ENCODE data around the gene CH25H. TPM values are rescaled to one million over a fixed set of nuclear protein-coding genes. Genes with fewer than 3 reads are reported as not detected.
A peak's percentile ranks its signal among the peaks of the same experiment; 100 is the strongest.

Gene CH25H
- total RNA-seq, 2 donors from 2014 or later: 0.93 to 2.3 TPM

DNA sequence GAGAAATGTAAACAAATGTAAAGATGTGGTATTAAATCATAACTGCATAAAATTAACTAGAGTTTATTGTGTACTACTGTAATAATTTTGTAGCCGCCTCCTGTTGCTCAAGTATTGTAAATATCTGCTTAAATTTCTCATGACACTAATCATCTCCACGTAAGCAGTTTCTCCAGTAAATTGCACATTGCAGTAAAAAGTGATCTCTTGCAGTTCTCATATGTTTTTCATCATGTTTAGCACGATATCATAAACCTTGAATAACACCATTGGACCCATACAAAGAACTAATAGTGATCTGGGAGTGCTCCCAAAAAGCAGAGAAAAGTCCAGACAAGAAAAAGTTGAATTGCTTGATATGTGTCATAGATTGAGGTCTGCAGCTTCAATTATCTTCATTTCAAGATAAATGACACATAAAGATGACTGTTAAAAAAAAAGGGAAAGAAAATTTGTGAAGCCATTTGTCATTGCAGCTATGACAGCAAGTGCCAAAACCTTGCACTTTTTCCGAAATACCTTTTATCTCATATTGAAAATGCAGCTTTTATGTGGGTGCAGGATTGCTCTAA is 29.2 kb upstream of the CH25H start:
- intact Hi-C loops (cut with DNase I): no loop called here
- no peak for DNase-seq (ENCODE audit: low spot score)

DNA sequence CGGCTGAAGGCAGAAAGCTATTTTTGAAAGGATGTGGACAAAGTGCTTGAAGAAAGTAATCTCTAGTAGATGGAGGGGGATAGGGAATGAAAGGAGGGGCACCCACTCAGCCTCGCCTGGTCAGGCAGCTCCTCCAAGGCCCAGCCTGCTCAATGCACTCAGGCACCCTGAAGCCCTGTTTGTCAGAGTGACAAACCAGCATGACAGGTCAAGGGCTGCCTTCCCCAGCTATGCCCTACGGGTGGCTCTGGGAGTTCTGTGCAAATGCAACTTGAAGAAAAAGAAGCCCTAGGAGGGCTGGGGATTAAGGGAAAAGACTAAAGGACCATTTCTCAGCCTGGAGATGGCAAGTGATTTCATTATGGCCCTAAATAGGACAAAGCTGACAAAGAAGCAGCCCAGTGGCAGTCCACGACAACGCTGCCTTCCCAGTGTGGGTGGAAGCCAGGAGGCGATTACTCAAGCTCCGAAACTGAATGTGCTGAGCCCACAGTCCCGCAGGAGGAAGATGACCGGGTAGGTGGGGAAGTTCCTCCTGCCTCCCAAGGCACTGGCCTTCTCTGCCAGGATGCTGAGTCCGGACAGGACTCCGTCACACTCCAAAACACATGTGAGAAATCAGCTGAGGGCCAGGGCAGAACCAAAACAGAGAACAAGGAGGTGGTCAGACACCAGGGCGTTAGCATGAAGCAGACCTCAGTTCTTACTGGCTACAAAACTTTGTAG is 28.1 kb upstream of the CH25H start:
- intact Hi-C loops (cut with DNase I): no loop called here
- DNase-seq (ENCODE audit: low spot score): peak; percentile 88

- DNase-seq (ENCODE audit: low spot score): no peak
- intact Hi-C loops (cut with DNase I): no loop called here
Measured at GRCh38 chr10:89233033-89233432, 25.9 kb upstream of the CH25H start.

DNA sequence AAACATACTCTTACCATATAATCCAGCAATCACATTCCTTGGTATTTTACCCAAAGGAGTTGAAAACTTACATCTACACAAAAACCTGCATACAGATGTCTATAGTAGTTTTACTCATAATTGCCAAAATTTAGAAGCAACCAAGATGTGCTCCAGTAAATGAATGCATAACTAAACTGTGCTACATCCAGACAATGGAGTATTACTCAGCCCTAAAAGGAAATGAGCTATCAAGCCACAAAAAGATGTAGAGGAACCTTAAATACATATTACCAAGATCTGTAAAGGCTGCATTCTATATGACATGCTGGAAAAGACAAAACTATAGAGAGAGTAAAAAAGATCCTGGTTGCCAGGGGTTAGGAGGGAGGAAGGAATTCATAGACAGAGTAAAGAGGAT is 21.8 kb upstream of the CH25H start:
- intact Hi-C loops (cut with DNase I): loop anchor here in 1 of 2 donors (10.0 kb wide), 1 partner anchor 394 kb away; no protein-coding TSS in a partner anchor
- no peak for DNase-seq (ENCODE audit: low spot score)

GRCh38 chr10:89228146-89228545 is 21.0 kb upstream of the CH25H start:
- no peak for DNase-seq (ENCODE audit: low spot score)
- intact Hi-C loops (cut with DNase I): loop anchor here in 1 of 2 donors (10.0 kb wide), 1 partner anchor 393 kb away; no protein-coding TSS in a partner anchor

GRCh38 chr10:89226891-89227290 is 19.8 kb upstream of the CH25H start:
- intact Hi-C loops (cut with DNase I): loop anchor here in 1 of 2 donors (10.0 kb wide), 1 partner anchor 392 kb away; no protein-coding TSS in a partner anchor
- no peak for DNase-seq (ENCODE audit: low spot score)

DNA sequence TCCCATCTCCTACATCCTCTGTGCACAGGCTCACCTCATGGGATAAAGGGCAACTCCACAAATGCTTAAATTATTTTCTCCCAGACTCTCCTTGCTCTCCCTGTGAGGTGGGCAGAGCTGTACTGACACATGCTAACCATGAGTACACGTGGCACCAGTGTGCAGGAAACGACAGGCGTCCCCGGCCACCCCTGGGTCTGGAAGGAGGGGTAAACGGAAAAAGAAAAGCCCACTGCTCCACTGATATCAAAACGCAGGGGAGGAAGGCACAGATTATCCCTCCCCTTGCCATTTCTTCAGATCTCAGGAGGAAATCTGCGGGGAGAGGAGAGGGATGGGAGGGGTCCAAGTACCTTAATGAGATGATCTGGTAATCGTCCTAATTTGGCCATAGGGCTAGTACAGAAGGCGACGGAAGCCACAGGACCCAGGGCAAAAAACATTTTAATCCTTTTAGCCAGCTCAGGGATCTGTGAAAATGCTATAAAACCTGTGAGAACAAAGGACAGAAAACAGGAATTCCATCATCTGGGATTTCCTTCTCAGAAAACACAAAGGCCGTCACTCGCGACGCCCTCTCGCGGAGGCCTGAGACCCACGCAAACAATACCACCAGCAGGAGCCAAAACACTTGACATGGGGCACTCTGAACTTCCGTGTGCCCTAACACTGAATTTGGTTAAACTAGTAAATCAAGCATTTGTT is 17.8 kb upstream of the CH25H start:
- DNase-seq (ENCODE audit: low spot score): no peak

GRCh38 chr10:89221919-89222318 is 14.8 kb upstream of the CH25H start:
- intact Hi-C loops (cut with DNase I): loop anchor here in 1 of 2 donors (10.0 kb wide), 1 partner anchor 387 kb away; no protein-coding TSS in a partner anchor
- DNase-seq (ENCODE audit: low spot score): no peak

More for the DNA sequence above, 17.8 kb upstream of the CH25H start:
- intact Hi-C loops (cut with DNase I): loop anchor here in 1 of 2 donors (10.0 kb wide), 1 partner anchor 390 kb away; no protein-coding TSS in a partner anchor

DNA sequence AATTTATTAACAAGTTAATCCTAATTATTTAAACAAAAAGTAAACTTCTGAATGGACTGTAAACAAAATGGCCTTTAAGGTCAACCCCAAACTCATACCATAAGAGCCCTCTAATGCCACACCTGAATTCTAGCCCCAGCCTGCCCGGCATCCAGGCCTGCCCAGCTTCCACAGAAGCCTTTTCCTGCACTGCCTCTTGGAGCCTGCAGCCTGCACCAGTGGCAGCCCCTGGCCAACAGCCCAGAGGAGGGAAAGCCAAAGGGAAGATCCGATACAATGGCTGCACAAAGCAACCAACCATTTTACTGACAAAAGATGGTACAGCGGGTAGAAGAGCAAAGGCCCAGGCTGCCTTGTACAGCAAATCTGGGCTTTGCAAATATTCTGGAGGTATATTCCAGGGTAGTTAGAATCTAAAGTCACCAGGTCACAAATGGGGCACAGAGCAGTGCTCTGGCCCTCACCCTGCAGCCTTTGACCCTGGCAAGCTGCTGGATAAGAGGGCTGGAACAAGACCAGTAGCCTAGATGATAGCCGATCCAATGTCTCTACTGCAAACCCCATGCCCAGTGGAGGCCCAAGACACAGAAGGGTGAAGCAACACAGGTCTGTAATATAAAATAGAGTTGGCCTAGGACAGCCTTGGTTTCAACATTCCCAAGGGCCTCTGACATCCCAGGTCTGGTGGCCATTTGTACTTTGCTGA is 12.5 kb upstream of the CH25H start:
- DNase-seq (ENCODE audit: low spot score): no peak
- intact Hi-C loops (cut with DNase I): loop anchor here (5.0 to 10.0 kb wide), 3 partner anchors 275 to 385 kb away; no protein-coding TSS in a partner anchor

DNA sequence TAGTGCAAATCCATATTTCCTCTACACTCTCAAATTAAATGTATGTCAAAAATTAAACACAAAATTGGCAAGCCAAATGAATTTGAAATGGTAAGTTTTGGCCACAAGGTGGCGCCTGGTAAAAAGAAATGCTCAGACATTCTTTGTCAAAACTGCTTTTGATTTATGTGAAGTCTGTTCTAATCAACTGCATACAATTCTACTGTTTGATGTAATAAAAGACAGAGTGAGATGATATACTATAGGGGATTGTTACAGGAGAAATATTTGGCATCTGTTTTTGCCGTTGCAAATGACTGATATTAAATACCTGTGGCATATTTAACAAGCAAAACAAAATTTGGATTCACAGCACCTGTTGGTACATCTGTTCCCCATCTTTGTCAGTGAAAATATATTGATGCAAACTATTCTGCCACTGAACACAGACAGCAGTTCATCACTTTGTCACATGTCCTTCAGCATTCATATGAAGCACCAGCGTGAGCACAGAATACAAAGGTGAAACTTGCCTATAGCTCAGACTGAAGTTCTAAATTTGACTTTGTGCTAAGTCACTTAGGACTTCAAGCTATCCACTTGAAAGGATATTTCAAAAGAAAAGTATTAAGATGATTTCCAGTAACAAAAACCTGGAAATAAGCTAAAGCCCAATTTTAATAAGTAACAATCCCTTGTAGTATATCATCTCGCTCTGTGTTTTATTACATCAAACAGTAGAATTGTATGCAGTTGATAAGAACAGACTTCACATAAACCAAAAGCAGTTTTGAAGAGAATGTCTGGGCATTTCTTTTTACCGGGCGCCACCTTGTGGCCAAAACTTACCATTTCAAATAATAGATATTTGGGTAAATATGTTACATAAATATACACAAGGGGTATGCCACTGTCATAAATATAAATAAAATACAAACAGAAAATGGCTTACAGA is 10.2 kb upstream of the CH25H start:
- intact Hi-C loops (cut with DNase I): loop anchor here (5.0 to 10.0 kb wide), 2 partner anchors 273 to 380 kb away; no protein-coding TSS in a partner anchor
- no peak for DNase-seq (ENCODE audit: low spot score)

- intact Hi-C loops (cut with DNase I): loop anchor here (5.0 to 10.0 kb wide), 2 partner anchors 271 to 379 kb away; no protein-coding TSS in a partner anchor
- no peak for DNase-seq (ENCODE audit: low spot score)
Measured at GRCh38 chr10:89216056-89216455, 8.9 kb upstream of the CH25H start.

DNA sequence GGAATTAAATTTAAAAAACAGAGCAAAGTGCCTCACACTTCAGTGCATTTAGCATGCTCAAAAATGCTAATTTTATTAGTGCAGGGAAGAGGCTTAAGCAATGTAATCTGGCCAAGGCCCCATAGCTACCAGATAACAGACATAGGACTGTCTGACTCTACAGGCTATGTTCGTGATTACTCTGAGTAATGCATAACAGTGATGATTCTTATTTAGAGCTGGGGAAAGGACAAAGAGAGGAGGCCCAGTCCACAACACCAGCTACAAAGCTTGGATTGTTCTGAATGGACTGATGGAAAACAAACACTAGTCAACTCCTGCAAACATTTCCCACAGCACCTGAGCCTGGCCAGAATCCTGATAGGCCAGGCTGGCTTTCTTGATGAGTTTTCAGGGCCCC is 8.4 kb upstream of the CH25H start:
- DNase-seq (ENCODE audit: low spot score): no peak
- intact Hi-C loops (cut with DNase I): loop anchor here (5.0 to 10.0 kb wide), 2 partner anchors 271 to 378 kb away; no protein-coding TSS in a partner anchor

- intact Hi-C loops (cut with DNase I): loop anchor here (5.0 to 10.0 kb wide), 3 partner anchors 187 to 377 kb away; no protein-coding TSS in a partner anchor
- DNase-seq (ENCODE audit: low spot score): no peak
Measured at GRCh38 chr10:89214566-89215165, 7.5 kb upstream of the CH25H start.

- DNase-seq (ENCODE audit: low spot score): no peak
- intact Hi-C loops (cut with DNase I): loop anchor here (1.0 to 10.0 kb wide), 3 partner anchors 184 to 268 kb away; no protein-coding TSS in a partner anchor
Measured at GRCh38 chr10:89213191-89213808, 6.2 kb upstream of the CH25H start.

DNA sequence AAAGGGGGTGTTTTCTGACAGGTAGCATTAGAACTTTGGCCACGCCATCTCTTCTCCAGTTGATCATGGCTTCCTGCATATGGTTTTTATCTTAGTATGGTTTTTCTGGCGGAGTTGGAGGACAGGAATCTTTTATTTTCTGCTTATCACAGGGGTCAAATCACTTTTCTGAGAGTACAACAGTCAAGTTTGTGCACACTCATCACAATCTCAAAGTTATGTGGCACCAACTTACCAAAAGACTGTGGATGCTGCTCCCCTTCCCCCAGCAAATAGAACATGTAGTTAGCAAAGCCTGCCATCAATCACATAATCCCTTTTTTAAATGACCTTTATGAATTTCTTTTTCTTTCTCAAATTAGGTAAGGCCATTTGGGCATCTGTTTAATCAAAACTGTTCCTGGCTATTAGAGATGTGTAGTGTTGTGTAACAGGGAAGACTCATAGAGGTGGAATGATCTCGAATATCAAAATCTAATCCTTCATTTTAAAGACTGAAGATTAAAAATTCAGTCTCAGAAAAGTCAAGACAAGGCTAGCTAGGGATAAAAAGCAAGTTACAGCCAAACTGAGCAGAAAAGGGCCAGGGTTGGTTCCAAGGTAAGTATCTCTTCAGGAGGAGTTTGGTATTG is 3.8 kb upstream of the CH25H start:
- intact Hi-C loops (cut with DNase I): loop anchor here in 1 of 2 donors (5.0 to 10.0 kb wide), 2 partner anchors 184 to 266 kb away; no protein-coding TSS in a partner anchor
- DNase-seq (ENCODE audit: low spot score): no peak

DNA sequence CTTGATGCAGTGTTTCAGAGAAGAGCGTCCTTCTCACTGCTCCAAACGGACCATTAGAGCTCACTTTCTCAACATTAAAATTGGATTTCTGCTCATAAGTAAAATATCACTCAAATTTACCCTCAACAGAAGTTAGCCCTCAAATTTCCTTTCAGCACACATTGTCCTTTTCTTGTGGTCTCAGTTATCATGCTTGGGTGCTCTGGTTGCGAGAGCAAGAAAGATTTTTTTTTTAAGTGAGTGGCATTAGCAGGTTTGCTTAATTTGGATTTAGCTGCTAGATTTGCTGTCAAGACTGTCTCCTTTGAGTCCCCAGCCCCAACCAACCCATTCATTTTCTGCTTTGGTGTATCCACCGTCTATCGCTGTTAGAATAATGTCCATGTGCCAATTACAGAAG is 2.6 kb upstream of the CH25H start:
- intact Hi-C loops (cut with DNase I): loop anchor here in 1 of 2 donors (5.0 to 10.0 kb wide), 2 partner anchors 182 to 265 kb away; no protein-coding TSS in a partner anchor
- DNase-seq (ENCODE audit: low spot score): no peak
